Immature natural killer cell (primary cell): Measurements from ENCODE around the gene DIPK1B. TPM values are rescaled to one million over a fixed set of nuclear protein-coding genes. Genes with fewer than 3 reads are reported as not detected.

ENCODE experiments used
- DNase-seq, 3 donors: peaks; one replicate each; pipeline ENCODE4 v3.0.0; 2022; ENCODE audit warnings: mixed read lengths in 1 of 3
- H3K27ac Mint-ChIP-seq, 6 donors: one replicate each; pipeline ENCODE4 v1.8.0; 2020; ENCODE audit warnings: mixed read lengths in 6 of 6, mild to moderate bottlenecking in 5 of 6, inconsistent platforms in 4 of 6, moderate library complexity in 3 of 6
- H3K27me3 Mint-ChIP-seq, 3 donors: one replicate each; pipeline ENCODE4 v1.8.0; 2020 to 2021; ENCODE audit warnings: low read depth in 3 of 3, mild to moderate bottlenecking in 3 of 3, mixed read lengths in 3 of 3, moderate library complexity in 3 of 3, inconsistent platforms in 1 of 3
- H3K36me3 Mint-ChIP-seq, 3 donors: one replicate each; pipeline ENCODE4 v1.8.0; 2020; ENCODE audit warnings: mixed read lengths in 3 of 3, inconsistent platforms in 2 of 3, mild to moderate bottlenecking in 2 of 3
- H3K4me1 Mint-ChIP-seq, 2 donors: one replicate each; pipeline ENCODE4 v1.8.0; 2020; ENCODE audit warnings: inconsistent platforms in 2 of 2, mild to moderate bottlenecking in 2 of 2, mixed read lengths in 2 of 2, moderate library complexity in 1 of 2
- H3K4me3 Mint-ChIP-seq, 5 donors: one replicate each; pipeline ENCODE4 v1.8.0; 2020; ENCODE audit warnings: mild to moderate bottlenecking in 5 of 5, mixed read lengths in 5 of 5, inconsistent platforms in 3 of 5, moderate library complexity in 3 of 5
- H3K9me3 Mint-ChIP-seq, 6 donors: one replicate each; pipeline ENCODE4 v1.8.0; 2020; ENCODE audit warnings: mild to moderate bottlenecking in 6 of 6, mixed read lengths in 6 of 6, inconsistent platforms in 4 of 6, moderate library complexity in 3 of 6
- polyA plus RNA-seq, 3 donors: library from polyadenylated mRNA; unstranded; fragments of 300-500 nt; fragmentation: Illumina TruSeq; gene quantifications; one replicate each; pipeline ENCODE4 v1.2.3, GENCODE V29; 2021

DIPK1B gene
- polyA plus RNA-seq, result under 1 TPM in 1 of 3 donors, not detected in 2; 0.19 TPM

GRCh38 chr9:136711751-136712689 lies at the start of gene DIPK1B:
TSS of gene DIPK1B (plus strand) at chr9:136712572. CDS start at chr9:136712666, 94 bp downstream.
- Mint-ChIP-seq H3K4me1 (peaks cover 3 to 6% of the 10 kb centered on the region in 2 donors), H3K36me3 (no peaks in the 10 kb centered on the region), H3K27me3 (peaks cover 10 to 12% (median 10%) of the 10 kb centered on the region in 3 donors), H3K9me3 (no peaks in the 10 kb centered on the region), H3K27ac (no peak within 1 kb of the TSS), H3K4me3 (peak within 1 kb of the TSS; percentile 56 to 74 (median 66))
- DNase-seq, result no peak

GRCh38 chr9:136662656-136663581 lies 49.5 kb upstream of the DIPK1B start, which contains the start of gene EGFL7:
TSS of gene EGFL7 (plus strand) at chr9:136662916. CDS start at chr9:136668283, 5,367 bp downstream.
- Mint-ChIP-seq H3K4me3 (no peak within 1 kb of the TSS), H3K27ac (no peak within 1 kb of the TSS), H3K27me3 (peaks cover 6 to 10% (median 7%) of the 10 kb centered on the region in 3 donors), H3K36me3 (no peaks in the 10 kb centered on the region), H3K4me1 (peaks cover 0 to 2% of the 10 kb centered on the region in 2 donors), H3K9me3 (no peaks in the 10 kb centered on the region)
- DNase-seq, result no peak

- no peak for DNase-seq
These were observed 48.1 kb upstream of the DIPK1B start for GRCh38 chr9:136664000-136664915.

DNA sequence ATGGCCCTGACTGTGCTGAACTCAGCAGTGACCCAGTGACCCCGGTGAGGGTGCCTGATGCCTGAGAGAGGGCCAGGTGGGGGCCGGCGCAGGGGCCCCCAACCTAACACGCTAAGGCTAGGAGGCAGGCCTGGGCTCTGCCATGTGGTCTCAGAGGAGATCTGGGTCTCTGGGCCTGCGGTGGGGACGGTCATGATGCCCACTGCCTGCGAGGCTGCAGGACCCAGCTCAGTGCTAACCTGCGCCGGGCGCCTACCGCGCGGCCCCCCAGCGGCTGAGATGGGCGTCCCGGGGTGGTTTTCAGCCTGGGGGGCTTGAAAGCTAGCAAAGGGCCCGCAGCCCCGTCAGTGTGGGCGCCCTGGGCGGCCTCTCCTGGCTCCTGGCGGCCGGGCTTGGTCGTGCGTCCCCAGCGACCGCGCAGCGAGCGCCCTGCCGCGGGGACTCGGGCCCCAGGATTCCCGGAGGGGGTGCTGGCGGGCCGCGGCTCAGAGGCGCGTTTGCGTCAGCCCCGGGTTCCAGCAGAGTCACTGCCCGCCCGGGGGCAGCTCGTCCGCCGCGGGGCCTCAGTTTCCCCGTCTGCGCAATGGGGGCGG lies 47.2 kb upstream of the DIPK1B start:
- no peak overlapping the region for H3K27ac Mint-ChIP-seq
- peaks cover 3 to 5% (median 4%) of the 10 kb centered on the region in 3 donors for H3K27me3 Mint-ChIP-seq
- H3K4me1 Mint-ChIP-seq, result peaks cover 0 to 2% of the 10 kb centered on the region in 2 donors
- H3K36me3 Mint-ChIP-seq, result no peaks in the 10 kb centered on the region
- peak; percentile 14 to 22 (median 19) for DNase-seq
- H3K9me3 Mint-ChIP-seq, result no peaks in the 10 kb centered on the region
- H3K4me3 Mint-ChIP-seq, result peak overlapping the region in 4 of 5 donors; percentile 35 to 66 (median 58)

More at GRCh38 chr9:136664000-136664915, 48.1 kb upstream of the DIPK1B start:
- no peaks in the 10 kb centered on the region for H3K36me3 Mint-ChIP-seq
- peaks cover 0 to 2% of the 10 kb centered on the region in 2 donors for H3K4me1 Mint-ChIP-seq
- H3K27me3 Mint-ChIP-seq, result peaks cover 3 to 5% (median 4%) of the 10 kb centered on the region in 3 donors
- H3K9me3 Mint-ChIP-seq, result no peaks in the 10 kb centered on the region
- no peak overlapping the region for H3K27ac Mint-ChIP-seq
- H3K4me3 Mint-ChIP-seq, result peak overlapping the region in 2 of 5 donors; percentile 63 to 66

GRCh38 chr9:136665704-136666371 lies 46.5 kb upstream of the DIPK1B start:
- Mint-ChIP-seq H3K27me3 (peaks cover 2 to 5% (median 3%) of the 10 kb centered on the region in 3 donors), H3K27ac (no peak overlapping the region), H3K9me3 (no peaks in the 10 kb centered on the region), H3K36me3 (no peaks in the 10 kb centered on the region), H3K4me1 (peaks cover 0 to 2% of the 10 kb centered on the region in 2 donors), H3K4me3 (no peak overlapping the region)
- DNase-seq, result peak in 2 of 3 donors; percentile 16 to 21

GRCh38 chr9:136666372-136667213 lies 45.8 kb upstream of the DIPK1B start:
- Mint-ChIP-seq H3K4me3 (peak overlapping the region; percentile 23 to 62 (median 51)), H3K4me1 (peaks cover 0 to 2% of the 10 kb centered on the region in 2 donors), H3K27me3 (peaks cover 0 to 5% (median 3%) of the 10 kb centered on the region in 3 donors), H3K27ac (no peak overlapping the region), H3K9me3 (no peaks in the 10 kb centered on the region), H3K36me3 (no peaks in the 10 kb centered on the region)
- no peak for DNase-seq

DNA sequence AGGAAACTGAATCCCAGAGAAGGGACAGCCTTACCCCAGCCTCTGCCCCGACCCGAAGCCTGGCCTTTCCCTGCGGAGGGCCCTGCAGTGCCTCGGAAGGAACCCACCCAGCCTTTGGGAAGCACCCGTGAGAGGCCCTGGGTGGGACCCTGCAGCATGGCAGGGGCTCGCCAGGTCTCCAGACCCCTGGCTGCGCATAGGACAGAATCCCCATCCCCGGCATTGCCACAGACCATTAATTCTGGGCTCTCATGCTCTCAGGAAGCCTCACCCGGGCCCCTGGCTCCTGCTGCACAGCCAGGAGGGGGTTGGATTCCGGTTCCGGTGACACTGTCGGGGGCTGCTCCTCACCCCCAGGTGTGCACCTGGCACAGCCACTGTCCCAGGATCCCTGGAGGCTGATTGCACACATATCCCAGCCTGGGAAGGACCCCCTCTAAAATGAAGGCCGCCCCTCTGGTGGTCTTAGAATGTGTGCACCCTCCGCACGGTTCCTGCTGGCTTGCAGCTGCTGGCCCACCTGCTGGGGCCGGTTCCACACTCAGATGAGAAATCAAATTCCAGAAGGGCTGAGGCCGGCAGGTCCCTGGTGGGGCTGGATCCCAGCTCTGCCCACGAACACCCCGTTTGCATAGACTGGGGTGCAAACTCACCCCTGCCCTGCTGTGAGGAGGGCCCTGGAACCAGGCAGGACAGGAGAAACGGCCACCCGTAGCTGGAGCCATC lies 45.0 kb upstream of the DIPK1B start:
- H3K27ac Mint-ChIP-seq, result no peak overlapping the region
- peak overlapping the region in 1 of 5 donors; percentile 47 for H3K4me3 Mint-ChIP-seq
- H3K36me3 Mint-ChIP-seq, result no peaks in the 10 kb centered on the region
- H3K4me1 Mint-ChIP-seq, result peaks cover 0 to 2% of the 10 kb centered on the region in 2 donors
- peaks cover 0 to 5% (median 3%) of the 10 kb centered on the region in 3 donors for H3K27me3 Mint-ChIP-seq
- no peak for DNase-seq
- no peaks in the 10 kb centered on the region for H3K9me3 Mint-ChIP-seq

- Mint-ChIP-seq H3K9me3 (no peaks in the 10 kb centered on the region), H3K36me3 (no peaks in the 10 kb centered on the region), H3K4me1 (peaks cover 0 to 2% of the 10 kb centered on the region in 2 donors), H3K4me3 (no peak overlapping the region), H3K27ac (no peak overlapping the region), H3K27me3 (peaks cover 0 to 5% (median 3%) of the 10 kb centered on the region in 3 donors)
- no peak for DNase-seq
These were observed 44.2 kb upstream of the DIPK1B start for GRCh38 chr9:136667940-136668760.

- DNase-seq, result no peak
- Mint-ChIP-seq H3K4me1 (peaks cover 0 to 2% of the 10 kb centered on the region in 2 donors), H3K27me3 (peaks cover 0 to 5% (median 3%) of the 10 kb centered on the region in 3 donors), H3K36me3 (no peaks in the 10 kb centered on the region), H3K4me3 (peak overlapping the region in 1 of 5 donors; percentile 33), H3K27ac (no peak overlapping the region), H3K9me3 (no peaks in the 10 kb centered on the region)
These were observed 43.2 kb upstream of the DIPK1B start for GRCh38 chr9:136668983-136669790.
